ENCODE data around the gene CCDC136.

Gene CCDC136

DNA sequence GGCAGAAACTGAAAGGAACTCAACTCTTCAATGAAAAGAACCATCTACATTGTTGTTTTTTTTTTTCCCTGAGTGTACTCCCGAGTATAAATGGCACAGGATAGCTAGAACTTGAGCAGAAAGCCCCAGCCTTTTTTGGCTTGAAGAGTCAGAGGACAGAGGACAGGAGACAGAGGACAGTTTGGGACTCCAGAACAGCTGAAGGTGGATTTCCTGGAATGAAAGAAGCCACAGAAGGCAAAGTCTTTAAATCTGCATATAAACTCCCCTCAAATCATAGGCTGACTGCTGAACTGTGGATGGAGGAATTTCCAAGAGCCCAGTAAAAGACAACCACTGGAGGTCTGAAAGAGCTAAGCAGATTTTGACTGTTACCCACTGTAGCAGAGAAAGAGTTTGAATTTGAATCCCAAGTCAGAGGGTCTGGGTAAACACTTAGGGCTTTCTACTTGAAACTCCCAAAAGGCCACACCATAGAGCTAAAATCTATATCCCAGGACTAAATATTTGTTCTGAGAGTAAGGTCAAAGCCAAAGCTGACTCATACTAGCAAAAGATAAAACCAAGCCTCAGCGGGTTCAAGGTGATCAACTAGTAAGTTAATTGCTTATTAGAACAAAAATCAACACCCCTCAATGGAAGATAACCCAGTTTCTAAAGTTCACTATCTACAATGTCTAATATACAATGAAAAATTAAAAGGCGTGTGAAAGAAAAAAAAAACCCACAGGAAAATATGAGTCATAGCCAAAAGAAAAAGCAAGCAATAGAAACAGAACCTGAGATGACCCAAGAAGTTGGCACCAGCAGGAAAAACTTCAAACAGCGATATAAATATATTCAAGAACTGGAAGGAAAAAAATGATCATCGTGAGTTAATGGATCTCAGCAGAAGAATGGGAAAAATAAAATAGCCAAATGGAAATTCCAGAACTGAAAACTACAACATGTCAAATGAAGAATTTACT lies 14.3 kb upstream of the CCDC136 start:
- DNase-seq (ENCODE audit: insufficient read length, low spot score) (no peak), FAIRE-seq (no peak)
- TF ChIP-seq, protein P1, sequence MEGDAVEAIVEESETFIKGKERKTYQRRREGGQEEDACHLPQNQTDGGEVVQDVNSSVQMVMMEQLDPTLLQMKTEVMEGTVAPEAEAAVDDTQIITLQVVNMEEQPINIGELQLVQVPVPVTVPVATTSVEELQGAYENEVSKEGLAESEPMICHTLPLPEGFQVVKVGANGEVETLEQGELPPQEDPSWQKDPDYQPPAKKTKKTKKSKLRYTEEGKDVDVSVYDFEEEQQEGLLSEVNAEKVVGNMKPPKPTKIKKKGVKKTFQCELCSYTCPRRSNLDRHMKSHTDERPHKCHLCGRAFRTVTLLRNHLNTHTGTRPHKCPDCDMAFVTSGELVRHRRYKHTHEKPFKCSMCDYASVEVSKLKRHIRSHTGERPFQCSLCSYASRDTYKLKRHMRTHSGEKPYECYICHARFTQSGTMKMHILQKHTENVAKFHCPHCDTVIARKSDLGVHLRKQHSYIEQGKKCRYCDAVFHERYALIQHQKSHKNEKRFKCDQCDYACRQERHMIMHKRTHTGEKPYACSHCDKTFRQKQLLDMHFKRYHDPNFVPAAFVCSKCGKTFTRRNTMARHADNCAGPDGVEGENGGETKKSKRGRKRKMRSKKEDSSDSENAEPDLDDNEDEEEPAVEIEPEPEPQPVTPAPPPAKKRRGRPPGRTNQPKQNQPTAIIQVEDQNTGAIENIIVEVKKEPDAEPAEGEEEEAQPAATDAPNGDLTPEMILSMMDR (IDR thresholded peaks at IDR 0.05; ENCODE audit: insufficient read depth, missing control alignments), result no peak

DNA sequence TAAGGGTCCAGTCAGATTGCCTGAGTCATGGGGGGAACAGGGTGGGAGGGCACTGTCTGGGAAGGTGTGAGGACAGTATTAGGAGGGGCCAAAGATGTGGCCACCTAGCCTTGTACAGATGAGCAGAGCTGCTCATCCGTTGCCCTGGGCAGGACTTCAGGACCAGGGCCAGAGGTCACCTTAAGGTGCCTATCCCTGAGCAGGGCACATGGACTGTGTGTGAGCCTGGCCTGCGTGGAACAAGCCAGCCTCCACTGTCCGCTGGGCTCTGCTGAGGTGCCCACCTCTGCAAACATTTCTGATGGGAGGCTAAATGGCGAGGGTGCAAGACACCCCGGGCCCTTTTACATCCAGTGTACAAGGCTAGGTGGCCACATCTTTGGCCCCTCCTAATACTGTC lies 12.8 kb upstream of the CCDC136 start:
- FAIRE-seq (no peak), DNase-seq (ENCODE audit: insufficient read length, low spot score) (no peak)
- TF ChIP-seq, protein P1 (IDR thresholded peaks at IDR 0.05; ENCODE audit: insufficient read depth, missing control alignments), result no peak

DNA sequence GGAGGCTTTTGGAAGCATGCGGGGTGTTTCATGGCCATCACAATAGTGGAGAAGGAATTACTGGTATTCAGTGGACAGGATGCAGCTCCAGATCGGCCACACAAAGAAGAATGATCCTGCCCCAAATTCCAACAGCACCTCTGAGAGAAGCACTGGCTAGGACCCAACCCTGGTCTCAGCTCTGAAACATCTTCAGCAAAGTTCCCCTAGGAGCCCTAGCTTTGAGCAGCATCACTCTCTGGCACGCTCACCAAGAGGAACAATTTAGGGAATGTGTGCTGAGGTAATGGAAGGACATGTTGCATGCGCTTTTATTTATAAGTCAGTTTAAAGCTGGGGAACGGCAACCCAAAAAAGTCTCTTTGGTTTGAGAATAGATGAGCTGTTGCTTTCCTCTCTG lies 10.6 kb upstream of the CCDC136 start:
- DNase-seq (ENCODE audit: insufficient read length, low spot score) (no peak), FAIRE-seq (no peak)
- TF ChIP-seq, protein P1 (IDR thresholded peaks at IDR 0.05; ENCODE audit: insufficient read depth, missing control alignments), result no peak

DNA sequence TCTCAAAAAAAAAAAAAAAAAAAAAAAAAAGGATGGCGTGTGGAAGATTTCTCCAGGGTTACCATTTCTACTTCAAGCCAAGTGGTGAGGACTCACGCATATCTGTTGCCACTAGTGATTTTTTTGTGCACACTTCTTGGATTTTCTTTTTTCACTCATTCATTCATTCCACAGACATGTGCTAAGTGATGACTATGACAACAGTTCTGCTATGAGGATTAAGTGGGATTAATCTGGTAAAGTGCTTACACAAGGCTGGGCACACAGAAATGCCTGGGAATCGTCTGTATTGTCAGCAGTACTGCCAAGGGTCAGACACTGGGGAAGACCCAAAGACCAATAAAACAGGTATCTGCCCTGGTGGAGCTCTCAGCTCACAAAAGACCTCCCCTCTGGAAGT lies 9.9 kb upstream of the CCDC136 start:
- TF ChIP-seq, protein P1 (IDR thresholded peaks at IDR 0.05; ENCODE audit: insufficient read depth, missing control alignments), result no peak
- DNase-seq (ENCODE audit: insufficient read length, low spot score) (no peak), FAIRE-seq (no peak)

DNA sequence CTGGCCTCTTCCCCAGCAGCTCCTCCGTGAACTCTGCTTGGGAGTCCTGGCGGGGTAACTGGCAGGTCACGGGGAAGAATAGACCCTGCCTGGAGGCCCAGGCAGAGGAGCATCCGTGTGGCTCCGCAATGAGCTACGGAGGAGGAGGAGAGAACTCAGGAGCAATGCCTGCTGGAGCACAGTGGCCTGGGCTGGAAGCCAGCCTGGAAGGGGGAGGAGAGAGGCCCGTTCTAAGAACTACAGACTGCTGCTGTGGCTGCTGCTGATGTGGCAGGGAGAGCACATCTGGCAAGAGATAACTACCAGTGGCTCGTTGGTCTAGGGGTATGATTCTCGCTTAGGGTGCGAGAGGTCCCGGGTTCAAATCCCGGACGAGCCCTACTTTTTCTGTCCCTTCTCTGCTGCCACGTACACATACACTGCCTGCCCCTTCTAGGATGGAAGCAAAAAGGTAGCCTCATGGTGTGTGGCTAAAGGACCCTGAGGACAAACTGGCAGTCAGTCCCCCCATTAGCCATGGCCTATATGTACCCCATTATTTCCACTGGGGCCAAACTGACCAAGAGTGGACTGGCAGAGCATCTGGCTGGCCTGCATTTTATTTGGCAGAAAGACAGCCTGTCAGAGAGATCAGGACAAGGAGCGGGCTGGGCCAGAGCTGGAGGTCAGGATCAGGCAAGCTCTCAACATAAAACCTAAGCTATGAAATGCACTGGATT lies 8.5 kb upstream of the CCDC136 start:
- TF ChIP-seq, protein P1 (IDR thresholded peaks at IDR 0.05; ENCODE audit: insufficient read depth, missing control alignments), result no peak

DNA sequence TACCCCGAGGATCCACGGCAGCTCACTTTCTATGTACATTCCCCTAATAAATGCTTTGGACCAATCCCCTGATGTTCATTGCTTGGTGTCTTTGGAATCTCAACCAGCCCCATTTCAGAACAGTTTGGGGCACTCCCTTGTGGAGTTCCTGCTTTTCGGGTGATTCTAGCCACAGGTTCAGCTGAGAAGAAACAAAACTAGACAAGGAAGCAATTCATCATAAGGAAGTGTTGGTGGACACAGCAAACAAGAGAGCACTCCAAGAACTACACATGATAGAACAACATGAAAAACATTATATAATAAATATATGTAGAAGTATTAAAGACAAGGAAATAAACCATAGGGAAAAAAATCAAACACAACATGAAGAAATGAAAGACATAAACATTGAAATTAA lies 6.0 kb upstream of the CCDC136 start:
- FAIRE-seq (no peak), DNase-seq (ENCODE audit: insufficient read length, low spot score) (no peak)
- TF ChIP-seq, protein P1 (IDR thresholded peaks at IDR 0.05; ENCODE audit: insufficient read depth, missing control alignments), result no peak

More for the DNA sequence above, 8.5 kb upstream of the CCDC136 start:
- DNase-seq (ENCODE audit: insufficient read length, low spot score), result no peak
- FAIRE-seq, result no peak

Data from D721Med (cell line).